Left lung (tissue), 10 donors: ENCODE results near the gene CAMK2D. TPM values are rescaled to one million over a fixed set of nuclear protein-coding genes. Genes with fewer than 3 reads are reported as not detected.
"Not testable (repeated sequence)": the region's sequence is repeated elsewhere in the genome, so short reads cannot be mapped to it uniquely, and the experiment has no call there.

Experiments
- ATAC-seq: fragments of 200-7000 bp; cut with Tn5 transposase; one replicate; pipeline ENCODE4 v1.9.1; 2020; ENCODE audit warnings: moderate library complexity
- DNase-seq, 4 donors: peaks; one replicate each; pipeline ENCODE4 v3.0.0-alpha.2; 2013 to 2020
- H3K27ac ChIP-seq, 2 donors: fragments of 200-600 bp; sonication (generic) in 1 of 2; one replicate each; pipeline versions ENCODE4 v1.5.0 to v1.8.0; 2020 to 2021
- H3K27me3 ChIP-seq, 2 donors: fragments of 200-600 bp; sonication (generic) in 1 of 2; one replicate each; pipeline versions ENCODE4 v1.5.0 to v1.8.0; 2020 to 2021
- H3K36me3 ChIP-seq, 2 donors: fragments of 200-600 bp; sonication (generic) in 1 of 2; one replicate each; pipeline versions ENCODE4 v1.5.0 to v1.8.0; 2020 to 2021
- H3K4me1 ChIP-seq, 2 donors: fragments of 200-600 bp; one replicate each; pipeline ENCODE4 v1.8.0; 2021
- H3K4me3 ChIP-seq, 2 donors: fragments of 200-600 bp; sonication (generic) in 1 of 2; one replicate each; pipeline versions ENCODE4 v1.5.0 to v1.8.0; 2020 to 2021; ENCODE audit warnings: mild to moderate bottlenecking in 1 of 2
- H3K9me3 ChIP-seq, 2 donors: fragments of 200-600 bp; sonication (generic) in 1 of 2; one replicate each; pipeline versions ENCODE4 v1.5.0 to v1.8.0; 2020 to 2021
- intact Hi-C, 2 donors: fragments of 100-400 bp; cut with DNase I; formaldehyde crosslinking; loops; one replicate each; pipeline versions ENCODE4 v1.11.2 to v1.14.2; 2022
- polyA plus RNA-seq, 6 donors: library from polyadenylated mRNA; unstranded; fragments of 120-200 nt; gene quantifications; one replicate each; pipeline ENCODE4 v1.2.1, GENCODE V29; 2013; ENCODE audit not compliant: insufficient read length in 6 of 6
- total RNA-seq, 2 donors: library from RNA; stranded (reverse); fragmentation: NEBNext Ultra II Directional; extraction: Animal tissue kit (Norgen Biotek cat#: 25700); gene quantifications; one replicate each; pipeline ENCODE4 v1.2.1, GENCODE V29; 2021
- TF ChIP-seq, protein P1 (sequence below), 2 donors: fragments of 200-600 bp; sonication (generic) in 1 of 2; IDR thresholded peaks; one replicate each; pipeline versions ENCODE4 v1.5.0 to v1.8.0; 2021; ENCODE audit warnings: antibody characterized with exemption in 2 of 2
- donor health status: DM: no; HTN: yes; CAD: no.
- donor health status: DM: no; HTN: no; CAD: no.

Gene CAMK2D
- total and polyA plus RNA-seq, 8 donors, result 50.3 to 93.2 (median 68.4) TPM

DNA sequence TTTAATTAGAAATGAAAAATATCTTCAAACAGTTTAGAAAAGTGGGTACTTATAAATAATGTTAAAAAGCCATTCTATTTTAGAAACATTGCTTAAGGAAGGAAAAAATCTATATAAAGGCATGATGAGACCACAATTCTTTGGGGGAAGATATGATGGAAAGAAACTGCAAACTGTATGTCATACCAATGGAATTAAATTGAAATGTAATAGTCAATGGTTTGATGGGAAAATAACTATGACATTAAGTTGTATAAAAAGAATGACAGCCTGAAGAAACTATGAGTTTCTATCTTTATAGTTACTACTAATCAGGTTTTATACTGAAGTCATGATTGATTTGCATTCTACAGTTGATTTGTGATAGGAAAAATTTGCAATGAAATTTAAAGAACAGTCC, 40.3 kb upstream of the CAMK2D start:
- H3K27me3 ChIP-seq, result no peaks in the 10 kb centered on the region
- DNase-seq (no peak), ATAC-seq (no peak)
- no peaks in the 10 kb centered on the region for H3K4me1 ChIP-seq
- no peak overlapping the region for H3K4me3 ChIP-seq
- no peaks in the 10 kb centered on the region for H3K36me3 ChIP-seq
- TF ChIP-seq, protein P1, sequence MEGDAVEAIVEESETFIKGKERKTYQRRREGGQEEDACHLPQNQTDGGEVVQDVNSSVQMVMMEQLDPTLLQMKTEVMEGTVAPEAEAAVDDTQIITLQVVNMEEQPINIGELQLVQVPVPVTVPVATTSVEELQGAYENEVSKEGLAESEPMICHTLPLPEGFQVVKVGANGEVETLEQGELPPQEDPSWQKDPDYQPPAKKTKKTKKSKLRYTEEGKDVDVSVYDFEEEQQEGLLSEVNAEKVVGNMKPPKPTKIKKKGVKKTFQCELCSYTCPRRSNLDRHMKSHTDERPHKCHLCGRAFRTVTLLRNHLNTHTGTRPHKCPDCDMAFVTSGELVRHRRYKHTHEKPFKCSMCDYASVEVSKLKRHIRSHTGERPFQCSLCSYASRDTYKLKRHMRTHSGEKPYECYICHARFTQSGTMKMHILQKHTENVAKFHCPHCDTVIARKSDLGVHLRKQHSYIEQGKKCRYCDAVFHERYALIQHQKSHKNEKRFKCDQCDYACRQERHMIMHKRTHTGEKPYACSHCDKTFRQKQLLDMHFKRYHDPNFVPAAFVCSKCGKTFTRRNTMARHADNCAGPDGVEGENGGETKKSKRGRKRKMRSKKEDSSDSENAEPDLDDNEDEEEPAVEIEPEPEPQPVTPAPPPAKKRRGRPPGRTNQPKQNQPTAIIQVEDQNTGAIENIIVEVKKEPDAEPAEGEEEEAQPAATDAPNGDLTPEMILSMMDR (IDR thresholded peaks at IDR 0.05), result no peak
- H3K27ac ChIP-seq, result no peak overlapping the region
- H3K9me3 ChIP-seq, result peaks cover 0 to 9% of the 10 kb centered on the region in 2 donors
- intact Hi-C loops, result no loop called here

- H3K27me3 ChIP-seq, H3K4me3 ChIP-seq, H3K36me3 ChIP-seq, H3K4me1 ChIP-seq, ATAC-seq, intact Hi-C loops, H3K27ac ChIP-seq: not testable (repeated sequence)
- DNase-seq, result peak in 1 of 4 donors; percentile 50
- H3K9me3 ChIP-seq, result peaks cover 0 to 15% of the 10 kb centered on the region in 2 donors
These were observed 34.8 kb upstream of the CAMK2D start for GRCh38 chr4:113796381-113796780.

- TF ChIP-seq, protein P1 (IDR thresholded peaks at IDR 0.05), result no peak
- ATAC-seq, result no peak
- Histone ChIP-seq H3K4me1 (peaks cover 0 to 11% of the 10 kb centered on the region in 2 donors), H3K36me3 (no peaks in the 10 kb centered on the region), H3K27me3 (no peaks in the 10 kb centered on the region), H3K4me3 (no peak overlapping the region), H3K9me3 (peaks cover 0 to 11% of the 10 kb centered on the region in 2 donors), H3K27ac (no peak overlapping the region)
- DNase-seq, result no peak
- intact Hi-C loops, result no loop called here
These were observed 28.9 kb upstream of the CAMK2D start for GRCh38 chr4:113790478-113790877.

DNA sequence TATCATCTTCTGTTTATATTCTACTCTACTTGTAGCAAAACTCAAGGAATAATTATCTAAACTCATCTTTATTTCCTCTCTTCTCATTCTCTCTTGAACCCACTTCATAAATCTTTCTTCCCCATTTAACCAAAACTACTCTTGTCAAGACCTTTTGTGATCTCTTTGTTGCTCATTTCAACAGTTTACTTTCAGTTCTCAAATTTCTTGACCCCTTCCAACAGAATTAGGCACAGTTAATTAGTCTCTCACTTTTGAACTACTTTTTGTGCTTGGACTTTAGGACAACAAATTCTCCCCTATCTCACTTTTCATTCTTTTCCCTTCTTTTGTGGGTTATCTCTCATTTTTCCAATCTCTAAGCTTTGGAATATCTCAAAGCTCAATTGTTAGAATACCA, 27.4 kb upstream of the CAMK2D start:
- TF ChIP-seq, protein P1 (IDR thresholded peaks at IDR 0.05), result no peak
- Histone ChIP-seq H3K27ac (no peak overlapping the region), H3K4me1 (peaks cover 10 to 17% of the 10 kb centered on the region in 2 donors), H3K9me3 (peaks cover 0 to 11% of the 10 kb centered on the region in 2 donors), H3K4me3 (no peak overlapping the region), H3K36me3 (no peaks in the 10 kb centered on the region), H3K27me3 (no peaks in the 10 kb centered on the region)
- intact Hi-C loops, result no loop called here
- ATAC-seq (no peak), DNase-seq (no peak)

GRCh38 chr4:113785781-113786180, 24.2 kb upstream of the CAMK2D start:
- intact Hi-C loops, result no loop called here
- Histone ChIP-seq H3K27me3 (no peaks in the 10 kb centered on the region), H3K27ac (no peak overlapping the region), H3K4me3 (no peak overlapping the region), H3K9me3 (no peaks in the 10 kb centered on the region), H3K4me1 (peaks cover 10 to 17% of the 10 kb centered on the region in 2 donors), H3K36me3 (no peaks in the 10 kb centered on the region)
- no peak for DNase-seq
- TF ChIP-seq, protein P1 (IDR thresholded peaks at IDR 0.05), result no peak
- no peak for ATAC-seq
